Body of pancreas (tissue), 4 donors: Measurements from ENCODE around the gene NOC2L. TPM values are rescaled to one million over a fixed set of nuclear protein-coding genes. Genes with fewer than 3 reads are reported as not detected.

Source experiments
- ATAC-seq: fragments of 150-250 bp; one replicate; pipeline ENCODE4 v1.9.1; 2016
- DNase-seq, 4 donors: peaks; one replicate each; pipeline ENCODE4 v3.0.0-alpha.2; 2019
- H3K27ac ChIP-seq, 4 donors: fragments of 200-600 bp; sonication (generic); 1 replicate in 3 of 4; 2 replicates in 1 of 4; pipeline versions ENCODE4 v1.5.1 to v1.6.1; 2016 to 2019; ENCODE audit warnings: mild to moderate bottlenecking in 1 of 4, mixed read lengths in 1 of 4, moderate library complexity in 1 of 4
- H3K27me3 ChIP-seq, 2 donors: fragments of 200-600 bp; sonication (generic); one replicate each; pipeline ENCODE4 v1.6.0; 2016; ENCODE audit warnings: mild to moderate bottlenecking in 1 of 2
- H3K36me3 ChIP-seq, 2 donors: fragments of 200-600 bp; sonication (generic); replicated peaks in 1 of 2; 2 replicates each; pipeline ENCODE4 v1.5.1; 2016; ENCODE audit warnings: low read depth in 2 of 2; ENCODE audit not compliant: insufficient read depth in 1 of 2
- H3K4me1 ChIP-seq: fragments of 200-600 bp; sonication (generic); one replicate; pipeline ENCODE4 v1.6.0; 2016
- H3K4me3 ChIP-seq, 2 donors: fragments of 200-600 bp; sonication (generic); 1 replicate in 1 of 2; 2 replicates in 1 of 2; pipeline ENCODE4 v1.5.1; 2016 to 2019
- H3K9me3 ChIP-seq, 3 donors: fragments of 200-600 bp; sonication (generic); 1 replicate in 2 of 3; 2 replicates in 1 of 3; pipeline ENCODE4 v1.5.1; 2016
- POLR2A ChIP-seq, 3 donors: fragments of 450-650 bp; IDR thresholded peaks; one replicate each; pipeline ENCODE4 v1.6.1; 2016; ENCODE audit warnings: antibody characterized with exemption in 3 of 3, mild to moderate bottlenecking in 2 of 3
- WGBS, 2 donors: methylation state at CpG; one replicate each; pipeline ENCODE4 v1.1.5; 2017; 5-methylcytosine and 5-hydroxymethylcytosine counted together
- intact Hi-C: fragments of 100-400 bp; cut with DNase I; formaldehyde crosslinking; loops from one replicate; pipeline ENCODE4 v1.15.1; 2023
- total RNA-seq, 2 donors: library from RNA; depleted of rRNA; stranded (reverse); fragments of >200 nt; gene quantifications; one replicate each; pipeline ENCODE4 v1.1.0, GENCODE V29; 2016
- TF ChIP-seq, protein P1 (sequence below), 7 experiments: fragments of 450-650 bp in 4 of 7; fragments of 200-600 bp in 3 of 7; sonication (generic) in 3 of 7; IDR thresholded peaks; one replicate each; pipeline ENCODE4 v1.5.1; 2016 to 2019; ENCODE audit warnings: antibody characterized with exemption in 7 of 7

NOC2L gene
- total RNA-seq, 2 donors from 2014 or later: 30.6 to 32.3 TPM

DNA sequence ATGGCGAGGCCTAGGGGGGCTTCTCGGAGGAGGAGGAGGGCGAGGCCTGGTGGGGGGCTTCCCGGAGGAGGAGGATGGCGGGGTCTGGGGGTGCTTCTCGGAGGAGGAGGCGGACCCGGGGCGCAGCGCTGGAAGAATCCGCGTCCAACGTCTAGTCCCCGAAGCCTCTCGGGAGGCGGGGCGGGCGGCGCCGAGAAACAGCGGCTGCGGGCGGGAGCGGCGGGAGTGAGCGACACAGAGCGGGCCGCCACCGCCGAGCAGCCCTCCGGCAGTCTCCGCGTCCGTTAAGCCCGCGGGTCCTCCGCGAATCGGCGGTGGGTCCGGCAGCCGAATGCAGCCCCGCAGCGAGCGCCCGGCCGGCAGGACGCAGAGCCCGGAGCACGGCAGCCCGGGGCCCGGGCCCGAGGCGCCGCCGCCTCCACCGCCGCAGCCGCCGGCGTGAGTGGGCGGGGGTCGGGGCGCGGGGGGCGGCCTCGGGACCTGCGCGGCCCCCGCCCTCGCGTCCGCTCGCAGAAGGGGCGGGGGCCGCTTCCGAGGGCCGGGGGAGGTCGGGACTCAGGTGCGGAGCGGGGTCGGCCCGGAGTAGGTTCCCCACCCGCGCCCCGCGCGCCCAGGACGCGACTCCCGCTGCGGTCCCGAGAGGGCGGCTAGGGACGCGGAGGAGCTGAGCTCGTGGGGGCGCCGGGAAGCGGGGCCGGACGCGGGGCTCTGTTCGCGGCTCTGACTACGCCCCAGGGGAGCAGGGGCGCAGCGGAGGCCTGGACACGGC, 1.5 kb upstream of the NOC2L start, which contains the start of gene KLHL17:
Gene KLHL17, plus strand, starts transcription at position 222 of the 769 bp plus-strand sequence. Its CDS starts 110 bp downstream, at position 332.
- H3K27me3 ChIP-seq: no peaks in the 10 kb centered on the region
- peak within 1 kb of the TSS in 1 of 2 donors; percentile 60 for H3K4me3 ChIP-seq
- peaks cover 0 to 9% of the 10 kb centered on the region in 2 donors for H3K36me3 ChIP-seq
- H3K4me1 ChIP-seq: peaks cover 34% of the 10 kb centered on the region
- TF ChIP-seq, protein P1, sequence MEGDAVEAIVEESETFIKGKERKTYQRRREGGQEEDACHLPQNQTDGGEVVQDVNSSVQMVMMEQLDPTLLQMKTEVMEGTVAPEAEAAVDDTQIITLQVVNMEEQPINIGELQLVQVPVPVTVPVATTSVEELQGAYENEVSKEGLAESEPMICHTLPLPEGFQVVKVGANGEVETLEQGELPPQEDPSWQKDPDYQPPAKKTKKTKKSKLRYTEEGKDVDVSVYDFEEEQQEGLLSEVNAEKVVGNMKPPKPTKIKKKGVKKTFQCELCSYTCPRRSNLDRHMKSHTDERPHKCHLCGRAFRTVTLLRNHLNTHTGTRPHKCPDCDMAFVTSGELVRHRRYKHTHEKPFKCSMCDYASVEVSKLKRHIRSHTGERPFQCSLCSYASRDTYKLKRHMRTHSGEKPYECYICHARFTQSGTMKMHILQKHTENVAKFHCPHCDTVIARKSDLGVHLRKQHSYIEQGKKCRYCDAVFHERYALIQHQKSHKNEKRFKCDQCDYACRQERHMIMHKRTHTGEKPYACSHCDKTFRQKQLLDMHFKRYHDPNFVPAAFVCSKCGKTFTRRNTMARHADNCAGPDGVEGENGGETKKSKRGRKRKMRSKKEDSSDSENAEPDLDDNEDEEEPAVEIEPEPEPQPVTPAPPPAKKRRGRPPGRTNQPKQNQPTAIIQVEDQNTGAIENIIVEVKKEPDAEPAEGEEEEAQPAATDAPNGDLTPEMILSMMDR (IDR thresholded peaks at IDR 0.05): no peak
- no peak for TF ChIP-seq POLR2A (IDR thresholded peaks at IDR 0.05)
- H3K9me3 ChIP-seq: no peaks in the 10 kb centered on the region
- ATAC-seq (peak; percentile 53), DNase-seq (peak; percentile 62 to 76 (median 73))
- no peak within 1 kb of the TSS for H3K27ac ChIP-seq
- WGBS, 2 donors: 0 to 1% methylated on average over 7 to 76 of the region's 109 CpGs
- intact Hi-C loops: no loop called here

DNA sequence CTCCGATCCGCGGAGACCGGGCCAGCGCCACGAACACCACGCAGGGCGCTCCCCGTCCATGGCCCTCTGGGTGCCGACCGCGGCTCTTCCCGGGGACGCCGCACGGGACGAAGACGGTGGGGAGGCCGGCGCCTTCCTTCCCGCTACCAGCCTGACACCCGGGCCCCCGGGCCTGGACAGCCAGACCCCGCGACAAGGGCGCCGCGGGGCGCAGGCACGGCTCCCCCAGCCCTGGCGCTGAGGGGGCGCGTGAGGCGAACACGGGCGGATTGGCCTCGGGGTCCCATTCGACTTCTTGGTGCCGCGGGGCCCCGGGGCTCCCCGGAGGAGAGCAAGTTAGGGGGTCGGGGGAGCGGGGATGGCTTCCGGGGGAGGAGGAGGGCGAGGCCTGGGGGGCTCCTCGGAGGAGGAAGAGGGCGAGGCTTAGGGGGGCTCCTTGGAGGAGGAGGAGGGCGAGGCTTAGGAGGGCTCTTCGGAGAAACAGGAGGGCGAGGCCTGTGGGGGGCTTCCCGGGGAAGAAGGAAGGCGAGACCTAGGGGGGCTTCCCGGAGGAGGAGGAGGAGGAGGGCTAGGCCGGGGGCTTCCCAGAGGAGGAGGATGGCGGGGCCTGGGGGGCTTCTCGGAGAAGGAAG, 791 bp upstream of the NOC2L start:
- no peak for DNase-seq
- 11 to 23% methylated on average over 17 to 57 of the region's 57 CpGs for WGBS, 2 donors
- peaks cover 34% of the 10 kb centered on the region for H3K4me1 ChIP-seq
- H3K4me3 ChIP-seq: no peak overlapping the region
- H3K9me3 ChIP-seq: no peaks in the 10 kb centered on the region
- no peak for TF ChIP-seq POLR2A (IDR thresholded peaks at IDR 0.05)
- TF ChIP-seq, protein P1 (IDR thresholded peaks at IDR 0.05): no peak
- no peak overlapping the region for H3K27ac ChIP-seq
- H3K27me3 ChIP-seq: no peaks in the 10 kb centered on the region
- ATAC-seq: peak; percentile 10
- intact Hi-C loops: no loop called here
- peaks cover 0 to 9% of the 10 kb centered on the region in 2 donors for H3K36me3 ChIP-seq

DNA sequence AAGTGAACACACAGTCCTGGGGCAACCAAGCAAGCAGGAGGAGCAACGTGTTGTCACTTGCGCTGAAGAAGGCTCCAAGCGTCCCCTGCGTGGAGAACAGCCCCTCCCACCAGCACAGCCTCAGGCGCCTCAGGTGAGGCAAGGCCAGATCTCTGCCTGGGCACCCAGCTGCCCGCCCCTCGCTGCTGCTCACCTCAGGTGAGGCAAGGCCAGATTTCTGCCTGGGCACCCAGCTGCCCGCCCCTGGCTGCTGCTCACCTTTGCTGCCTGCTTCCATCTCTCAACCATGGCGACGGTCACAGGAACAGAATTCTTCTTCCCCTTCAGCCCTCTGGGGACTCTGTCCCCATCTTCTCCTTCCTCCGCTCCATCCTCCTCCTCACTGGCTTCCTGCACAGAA, 2.4 kb downstream of the NOC2L start:
- intact Hi-C loops: no loop called here
- no peaks in the 10 kb centered on the region for H3K27me3 ChIP-seq
- no peaks in the 10 kb centered on the region for H3K9me3 ChIP-seq
- no peak overlapping the region for H3K4me3 ChIP-seq
- H3K4me1 ChIP-seq: peaks cover 34% of the 10 kb centered on the region
- no peak for ATAC-seq
- WGBS, 2 donors: 87 to 97% methylated on average over 11 of the region's 11 CpGs
- peaks cover 4 to 28% of the 10 kb centered on the region in 2 donors for H3K36me3 ChIP-seq
- DNase-seq: no peak
- no peak for TF ChIP-seq POLR2A (IDR thresholded peaks at IDR 0.05)
- TF ChIP-seq, protein P1 (IDR thresholded peaks at IDR 0.05): no peak
- H3K27ac ChIP-seq: no peak overlapping the region

DNA sequence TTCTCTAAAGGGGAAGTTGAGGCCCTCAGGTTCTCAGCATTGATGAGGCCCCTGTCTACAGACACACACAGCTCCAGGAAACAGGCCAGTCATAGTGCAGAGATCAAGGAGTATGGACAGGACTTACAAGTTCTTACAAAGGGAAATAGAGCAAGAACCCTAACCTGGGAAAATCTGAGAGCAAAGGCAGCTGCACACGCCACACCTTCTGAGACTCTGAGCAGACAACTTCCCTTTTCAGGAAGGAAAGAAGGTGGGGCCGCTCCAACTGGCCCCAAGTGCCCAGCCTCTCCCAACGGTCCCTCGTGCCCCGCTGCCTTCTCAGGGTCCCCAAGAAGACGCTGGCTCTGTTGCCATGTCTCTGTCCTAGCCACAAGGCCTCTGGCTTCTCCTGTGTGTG, 3.6 kb downstream of the NOC2L start:
- Histone ChIP-seq H3K27me3 (no peaks in the 10 kb centered on the region), H3K9me3 (no peaks in the 10 kb centered on the region), H3K27ac (no peak overlapping the region), H3K36me3 (peaks cover 4 to 31% of the 10 kb centered on the region in 2 donors), H3K4me3 (no peak overlapping the region), H3K4me1 (peaks cover 29% of the 10 kb centered on the region)
- intact Hi-C loops: no loop called here
- no peak for TF ChIP-seq POLR2A (IDR thresholded peaks at IDR 0.05)
- TF ChIP-seq, protein P1 (IDR thresholded peaks at IDR 0.05): no peak
- DNase-seq (no peak), ATAC-seq (no peak)
- 70 to 79% methylated on average over 6 of the region's 6 CpGs for WGBS, 2 donors
